Stimulated activated naive B cell treated with anti-CD40 and anti-IgM and Interleukin-4, amounts not matched to agents 10 μg/mL and 1 μg/mL and 100 μg/mL, for 72 hours (primary cell): ENCODE results near the gene FAM187B.
"Not testable (repeated sequence)": the region's sequence is repeated elsewhere in the genome, so short reads cannot be mapped to it uniquely, and the experiment has no call there.

Experiments
- ATAC-seq, 2 donors: fragments of 150-1000 bp; cut with Tn5 transposase; replicated peaks; 2 replicates each; pipeline ENCODE4 v1.10.0; 2021; ENCODE audit warnings: moderate library complexity in 1 of 2
- DNase-seq: peaks from one replicate; pipeline ENCODE4 v3.0.0; 2021
- H3K27ac Mint-ChIP-seq: one replicate; pipeline ENCODE4 v1.8.0; 2022; ENCODE audit warnings: mild to moderate bottlenecking, mixed read lengths
- H3K27me3 Mint-ChIP-seq, 2 donors: one replicate each; pipeline ENCODE4 v1.8.0; 2022; ENCODE audit warnings: mixed read lengths in 2 of 2
- H3K36me3 Mint-ChIP-seq, 2 donors: one replicate each; pipeline ENCODE4 v1.8.0; 2022; ENCODE audit warnings: mixed read lengths in 2 of 2, mild to moderate bottlenecking in 1 of 2
- H3K4me1 Mint-ChIP-seq, 2 donors: one replicate each; pipeline ENCODE4 v1.8.0; 2022; ENCODE audit warnings: mixed read lengths in 2 of 2, mild to moderate bottlenecking in 1 of 2
- H3K4me3 Mint-ChIP-seq, 2 donors: one replicate each; pipeline ENCODE4 v1.8.0; 2022; ENCODE audit warnings: mild to moderate bottlenecking in 2 of 2, mixed read lengths in 2 of 2, moderate library complexity in 1 of 2
- H3K9me3 Mint-ChIP-seq, 2 donors: one replicate each; pipeline ENCODE4 v1.8.0; 2022; ENCODE audit warnings: mixed read lengths in 2 of 2, mild to moderate bottlenecking in 1 of 2

The FAM187B gene

GRCh38 chr19:35231956-35232645, 3.6 kb upstream of the FAM187B start:
- Mint-ChIP-seq H3K4me1 (peaks cover 5 to 8% of the 10 kb centered on the region in 2 donors), H3K36me3 (no peaks in the 10 kb centered on the region), H3K27ac (no peak overlapping the region), H3K4me3 (no peak overlapping the region), H3K27me3 (peaks cover 0 to 4% of the 10 kb centered on the region in 2 donors), H3K9me3 (no peaks in the 10 kb centered on the region)
- DNase-seq (no peak), ATAC-seq (no peak)

- no peak overlapping the region for H3K4me3 Mint-ChIP-seq
- no peak for ATAC-seq
- peaks cover 0 to 4% of the 10 kb centered on the region in 2 donors for H3K27me3 Mint-ChIP-seq
- H3K27ac Mint-ChIP-seq, result no peak overlapping the region
- no peaks in the 10 kb centered on the region for H3K9me3 Mint-ChIP-seq
- H3K36me3 Mint-ChIP-seq, result no peaks in the 10 kb centered on the region
- peaks cover 11 to 20% of the 10 kb centered on the region in 2 donors for H3K4me1 Mint-ChIP-seq
- no peak for DNase-seq
Measured at GRCh38 chr19:35229601-35230000, 1.1 kb upstream of the FAM187B start.

GRCh38 chr19:35226748-35227147, 1.8 kb downstream of the FAM187B start:
- Mint-ChIP-seq H3K36me3 (no peaks in the 10 kb centered on the region), H3K4me3 (no peak overlapping the region), H3K4me1 (peaks cover 19 to 36% of the 10 kb centered on the region in 2 donors), H3K27me3 (peaks cover 0 to 4% of the 10 kb centered on the region in 2 donors), H3K27ac (no peak overlapping the region), H3K9me3 (no peaks in the 10 kb centered on the region)
- ATAC-seq, result no peak
- no peak for DNase-seq

GRCh38 chr19:35225951-35226350, 2.6 kb downstream of the FAM187B start:
- H3K4me3 Mint-ChIP-seq, result no peak overlapping the region
- DNase-seq (no peak), ATAC-seq (no peak)
- H3K27ac Mint-ChIP-seq, result no peak overlapping the region
- H3K9me3 Mint-ChIP-seq, result no peaks in the 10 kb centered on the region
- peaks cover 0 to 4% of the 10 kb centered on the region in 2 donors for H3K27me3 Mint-ChIP-seq
- H3K4me1 Mint-ChIP-seq, result peaks cover 19 to 36% of the 10 kb centered on the region in 2 donors
- no peaks in the 10 kb centered on the region for H3K36me3 Mint-ChIP-seq

- peak overlapping the region in 1 of 2 donors; percentile 39 for H3K4me3 Mint-ChIP-seq
- H3K4me1 Mint-ChIP-seq, result peaks cover 19 to 36% of the 10 kb centered on the region in 2 donors
- H3K27me3 Mint-ChIP-seq, result peaks cover 0 to 4% of the 10 kb centered on the region in 2 donors
- H3K36me3 Mint-ChIP-seq, result no peaks in the 10 kb centered on the region
- no peak for DNase-seq
- peak in 1 of 2 donors; percentile 90 for ATAC-seq
- H3K27ac Mint-ChIP-seq, result no peak overlapping the region
- H3K9me3 Mint-ChIP-seq, result no peaks in the 10 kb centered on the region
Measured at GRCh38 chr19:35224681-35225571, 3.6 kb downstream of the FAM187B start.

GRCh38 chr19:35223862-35224505, 4.6 kb downstream of the FAM187B start:
- peaks cover 22 to 36% of the 10 kb centered on the region in 2 donors for H3K4me1 Mint-ChIP-seq
- peaks cover 0 to 3% of the 10 kb centered on the region in 2 donors for H3K36me3 Mint-ChIP-seq
- H3K27me3 Mint-ChIP-seq, result no peaks in the 10 kb centered on the region
- no peak for DNase-seq
- no peak for ATAC-seq
- no peak overlapping the region for H3K4me3 Mint-ChIP-seq
- H3K9me3 Mint-ChIP-seq, result peaks cover 4% of the 10 kb centered on the region in 2 donors
- H3K27ac Mint-ChIP-seq, result no peak overlapping the region

- Mint-ChIP-seq H3K9me3 (peaks cover 4% of the 10 kb centered on the region in 2 donors), H3K27me3 (no peaks in the 10 kb centered on the region), H3K36me3 (peaks cover 0 to 3% of the 10 kb centered on the region in 2 donors), H3K4me1 (peaks cover 22 to 36% of the 10 kb centered on the region in 2 donors), H3K4me3 (no peak overlapping the region), H3K27ac (no peak overlapping the region)
- DNase-seq (no peak), ATAC-seq (no peak)
Measured at GRCh38 chr19:35223084-35223790, 5.3 kb downstream of the FAM187B start.

- Mint-ChIP-seq H3K27ac (no peak overlapping the region), H3K36me3 (peaks cover 0 to 3% of the 10 kb centered on the region in 2 donors), H3K4me1 (peaks cover 22 to 36% of the 10 kb centered on the region in 2 donors), H3K27me3 (no peaks in the 10 kb centered on the region), H3K4me3 (no peak overlapping the region), H3K9me3 (peaks cover 4% of the 10 kb centered on the region in 2 donors)
- DNase-seq, result no peak
- ATAC-seq, result no peak
Measured at GRCh38 chr19:35222373-35223015, 6.0 kb downstream of the FAM187B start.

GRCh38 chr19:35220973-35221590, 7.5 kb downstream of the FAM187B start:
- peaks cover 21 to 40% of the 10 kb centered on the region in 2 donors for H3K4me1 Mint-ChIP-seq
- H3K36me3 Mint-ChIP-seq, ATAC-seq, H3K27ac Mint-ChIP-seq, DNase-seq, H3K9me3 Mint-ChIP-seq, H3K27me3 Mint-ChIP-seq, H3K4me3 Mint-ChIP-seq: not testable (repeated sequence)

- H3K4me1 Mint-ChIP-seq, result peaks cover 19 to 40% of the 10 kb centered on the region in 2 donors
- H3K36me3 Mint-ChIP-seq, result peaks cover 0 to 3% of the 10 kb centered on the region in 2 donors
- no peak overlapping the region for H3K27ac Mint-ChIP-seq
- peaks cover 4 to 5% of the 10 kb centered on the region in 2 donors for H3K9me3 Mint-ChIP-seq
- DNase-seq, result no peak
- no peaks in the 10 kb centered on the region for H3K27me3 Mint-ChIP-seq
- ATAC-seq, result no peak
- no peak overlapping the region for H3K4me3 Mint-ChIP-seq
Measured at GRCh38 chr19:35220315-35220921, 8.1 kb downstream of the FAM187B start.

GRCh38 chr19:35219008-35219407, 9.5 kb downstream of the FAM187B start:
- Mint-ChIP-seq H3K4me3 (no peak overlapping the region), H3K4me1 (peaks cover 29 to 43% of the 10 kb centered on the region in 2 donors), H3K27ac (peak overlapping the region; percentile 20), H3K9me3 (peaks cover 4 to 5% of the 10 kb centered on the region in 2 donors), H3K27me3 (no peaks in the 10 kb centered on the region), H3K36me3 (peaks cover 0 to 3% of the 10 kb centered on the region in 2 donors)
- DNase-seq (no peak), ATAC-seq (no peak)

- no peaks in the 10 kb centered on the region for H3K27me3 Mint-ChIP-seq
- DNase-seq (no peak), ATAC-seq (no peak)
- no peak overlapping the region for H3K27ac Mint-ChIP-seq
- peaks cover 4 to 5% of the 10 kb centered on the region in 2 donors for H3K9me3 Mint-ChIP-seq
- peaks cover 0 to 3% of the 10 kb centered on the region in 2 donors for H3K36me3 Mint-ChIP-seq
- no peak overlapping the region for H3K4me3 Mint-ChIP-seq
- H3K4me1 Mint-ChIP-seq, result peaks cover 31 to 49% of the 10 kb centered on the region in 2 donors
Measured at GRCh38 chr19:35217649-35217990, 10.9 kb downstream of the FAM187B start.
